ENCODE results near the gene DNAJB13. TPM values are rescaled to one million over a fixed set of nuclear protein-coding genes. Genes with fewer than 3 reads are reported as not detected.

DNAJB13 gene
- polyA plus RNA-seq, 6 donors from 2014 or later = 0.32 to 0.72 (median 0.37) TPM; not detected in 2

DNA sequence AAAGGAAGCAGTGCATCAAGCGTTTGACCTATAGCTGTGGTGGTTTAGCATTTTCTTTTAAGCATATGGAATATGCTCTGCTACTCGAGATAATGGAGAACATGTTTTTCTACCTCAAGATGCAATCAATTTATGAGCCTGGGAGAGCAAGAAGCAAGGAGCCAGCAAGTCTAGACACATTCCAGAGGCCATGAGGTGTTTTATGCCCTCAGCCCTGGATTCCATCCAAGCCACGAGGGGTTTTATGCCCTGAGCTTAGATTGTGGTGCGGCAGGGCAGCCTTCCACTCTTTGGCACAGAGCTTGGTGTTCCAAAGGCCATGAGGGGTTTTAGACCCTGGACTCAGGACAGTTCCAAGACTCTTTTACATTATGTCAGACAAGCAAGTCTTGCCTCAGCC lies 11.7 kb upstream of the DNAJB13 start:
- Mint-ChIP-seq H3K9me3 (peaks cover 2 to 12% (median 6%) of the 10 kb centered on the region in 7 donors), H3K4me3 (no peak overlapping the region), H3K36me3 (peaks cover 9 to 24% of the 10 kb centered on the region in 2 donors), H3K4me1 (no peaks in the 10 kb centered on the region), H3K27me3 (no peaks in the 10 kb centered on the region), H3K27ac (no peak overlapping the region)
- DNase-seq = no peak
- no peak for ATAC-seq (ENCODE audit: low read depth in 2 of 2)

GRCh38 chr11:73940801-73941570 lies 9.8 kb upstream of the DNAJB13 start:
- H3K4me3 Mint-ChIP-seq = no peak overlapping the region
- peaks cover 2 to 12% (median 6%) of the 10 kb centered on the region in 7 donors for H3K9me3 Mint-ChIP-seq
- H3K27ac Mint-ChIP-seq = peak overlapping the region in 1 of 6 donors; percentile 48
- DNase-seq (no peak), ATAC-seq (ENCODE audit: low read depth in 2 of 2) (no peak)
- peaks cover 5 to 19% of the 10 kb centered on the region in 2 donors for H3K36me3 Mint-ChIP-seq
- no peaks in the 10 kb centered on the region for H3K27me3 Mint-ChIP-seq
- no peaks in the 10 kb centered on the region for H3K4me1 Mint-ChIP-seq

DNA sequence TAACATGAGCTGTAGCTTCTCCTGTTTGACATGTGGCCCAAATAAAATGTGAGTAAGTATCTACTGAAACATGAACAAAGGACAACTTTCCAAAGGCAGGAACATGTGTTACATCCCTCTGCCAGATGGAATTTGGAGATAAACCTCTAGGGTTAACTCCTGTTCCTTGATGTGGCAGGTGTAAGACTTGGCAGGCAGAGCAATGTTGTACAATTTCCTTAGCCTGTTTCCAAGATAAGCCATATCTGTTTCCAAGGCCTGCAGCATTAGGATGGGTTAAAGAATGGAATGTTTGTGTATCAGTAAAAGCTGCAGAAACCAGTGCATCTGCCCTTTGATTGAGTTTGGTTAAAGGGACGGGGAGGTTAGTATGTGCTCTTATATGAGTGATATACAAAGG lies 8.8 kb upstream of the DNAJB13 start:
- no peak overlapping the region for H3K27ac Mint-ChIP-seq

DNA sequence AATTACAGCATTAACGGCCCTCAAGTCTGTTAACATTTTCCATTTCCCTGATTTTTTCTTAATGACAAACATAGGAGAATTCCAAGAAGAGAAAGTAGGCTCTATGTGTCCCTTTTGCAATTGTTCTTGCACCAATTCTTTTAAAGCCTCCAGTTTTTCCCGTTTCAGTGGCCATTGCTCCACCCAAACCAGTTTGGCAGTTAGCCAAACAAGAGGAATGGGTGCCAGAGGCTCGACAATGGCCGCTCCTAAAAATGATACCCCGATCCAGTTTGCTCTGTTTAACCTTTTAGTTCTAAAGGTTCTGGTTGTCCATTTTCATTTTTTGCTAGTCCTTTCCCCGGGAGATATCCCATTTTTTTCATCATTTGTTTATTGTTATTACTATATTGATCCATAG lies 6.7 kb upstream of the DNAJB13 start:
- ATAC-seq (ENCODE audit: low read depth in 2 of 2) (no peak), DNase-seq (no peak)
- Mint-ChIP-seq H3K27me3 (peaks cover 0 to 9% (median 0%) of the 10 kb centered on the region in 3 donors), H3K4me1 (no peaks in the 10 kb centered on the region), H3K9me3 (peaks cover 0 to 8% (median 3%) of the 10 kb centered on the region in 7 donors), H3K4me3 (no peak overlapping the region), H3K36me3 (peaks cover 5 to 10% of the 10 kb centered on the region in 2 donors), H3K27ac (peak overlapping the region in 1 of 6 donors; percentile 65)

More for the DNA sequence above, 8.8 kb upstream of the DNAJB13 start:
- peaks cover 2 to 12% (median 6%) of the 10 kb centered on the region in 7 donors for H3K9me3 Mint-ChIP-seq
- DNase-seq (no peak), ATAC-seq (ENCODE audit: low read depth in 2 of 2) (no peak)
- H3K36me3 Mint-ChIP-seq = peaks cover 5 to 19% of the 10 kb centered on the region in 2 donors
- peaks cover 0 to 6% (median 0%) of the 10 kb centered on the region in 3 donors for H3K27me3 Mint-ChIP-seq
- no peak overlapping the region for H3K4me3 Mint-ChIP-seq
- H3K4me1 Mint-ChIP-seq = no peaks in the 10 kb centered on the region

GRCh38 chr11:73944901-73945300 lies 5.9 kb upstream of the DNAJB13 start:
- H3K4me3 Mint-ChIP-seq = no peak overlapping the region
- H3K36me3 Mint-ChIP-seq = peaks cover 5 to 10% of the 10 kb centered on the region in 2 donors
- no peak for DNase-seq
- no peak overlapping the region for H3K27ac Mint-ChIP-seq
- no peaks in the 10 kb centered on the region for H3K4me1 Mint-ChIP-seq
- peaks cover 0 to 8% (median 3%) of the 10 kb centered on the region in 7 donors for H3K9me3 Mint-ChIP-seq
- ATAC-seq (ENCODE audit: low read depth in 2 of 2) = no peak
- peaks cover 0 to 9% (median 0%) of the 10 kb centered on the region in 3 donors for H3K27me3 Mint-ChIP-seq

DNA sequence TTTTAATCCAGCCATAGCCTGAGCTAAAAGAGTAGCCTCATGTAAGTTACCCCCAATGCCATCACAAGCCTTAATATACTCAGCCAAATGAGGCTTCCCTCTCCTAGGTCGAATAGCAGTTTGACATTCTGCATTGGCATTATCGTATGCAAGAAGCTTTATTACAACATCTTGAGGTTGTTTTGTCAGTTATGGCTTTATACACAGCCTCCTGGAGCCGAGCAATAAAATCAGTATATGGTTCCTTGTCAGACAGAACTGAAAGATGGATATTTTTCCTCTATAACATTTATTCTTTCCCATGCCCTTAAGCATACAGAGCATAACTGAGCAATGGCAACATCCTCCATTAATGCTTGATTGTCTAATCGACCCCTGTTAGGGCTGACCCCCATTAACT lies 5.4 kb upstream of the DNAJB13 start:
- Mint-ChIP-seq H3K36me3 (peaks cover 5 to 10% of the 10 kb centered on the region in 2 donors), H3K27me3 (peaks cover 0 to 9% (median 0%) of the 10 kb centered on the region in 3 donors), H3K4me3 (no peak overlapping the region), H3K9me3 (peaks cover 0 to 8% (median 3%) of the 10 kb centered on the region in 7 donors), H3K27ac (no peak overlapping the region), H3K4me1 (no peaks in the 10 kb centered on the region)
- DNase-seq = no peak
- no peak for ATAC-seq (ENCODE audit: low read depth in 2 of 2)

GRCh38 chr11:73946798-73947458 lies 3.9 kb upstream of the DNAJB13 start:
- DNase-seq (no peak), ATAC-seq (ENCODE audit: low read depth in 2 of 2) (no peak)
- no peaks in the 10 kb centered on the region for H3K4me1 Mint-ChIP-seq
- peaks cover 0 to under 1% of the 10 kb centered on the region in 2 donors for H3K36me3 Mint-ChIP-seq
- no peak overlapping the region for H3K4me3 Mint-ChIP-seq
- peak overlapping the region in 1 of 6 donors; percentile 16 for H3K27ac Mint-ChIP-seq
- H3K27me3 Mint-ChIP-seq = peaks cover 0 to 9% (median 0%) of the 10 kb centered on the region in 3 donors
- peaks cover 0 to 3% (median 0%) of the 10 kb centered on the region in 7 donors for H3K9me3 Mint-ChIP-seq

- DNase-seq (no peak), ATAC-seq (ENCODE audit: low read depth in 2 of 2) (no peak)
- no peak overlapping the region for H3K4me3 Mint-ChIP-seq
- peaks cover 0 to 9% (median 0%) of the 10 kb centered on the region in 3 donors for H3K27me3 Mint-ChIP-seq
- H3K4me1 Mint-ChIP-seq = no peaks in the 10 kb centered on the region
- H3K36me3 Mint-ChIP-seq = no peaks in the 10 kb centered on the region
- peak overlapping the region in 2 of 6 donors; percentile 4 to 6 for H3K27ac Mint-ChIP-seq
- peaks cover 0 to 3% (median 0%) of the 10 kb centered on the region in 7 donors for H3K9me3 Mint-ChIP-seq
Observed at GRCh38 chr11:73949246-73949645, 1.6 kb upstream of the DNAJB13 start.

DNA sequence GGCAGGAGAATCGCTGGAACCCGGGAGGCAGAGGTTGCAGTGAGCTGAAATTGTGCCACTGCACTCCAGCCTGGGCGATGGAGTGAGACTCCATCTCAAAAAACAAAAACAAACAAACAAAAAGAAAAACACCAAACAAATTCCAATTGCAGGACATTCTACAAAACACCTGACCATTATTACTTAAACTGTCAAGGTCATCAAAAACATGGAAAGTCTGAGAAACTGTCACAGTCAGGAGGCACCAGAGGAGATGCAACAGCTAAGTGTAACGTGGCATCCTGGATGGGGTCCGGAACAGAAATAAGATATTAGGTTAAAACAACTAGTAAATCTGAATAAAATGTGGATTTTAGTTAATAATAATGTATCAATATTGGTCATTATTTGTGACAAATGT lies 914 bp upstream of the DNAJB13 start:
- Mint-ChIP-seq H3K9me3 (peaks cover 0 to 3% (median 0%) of the 10 kb centered on the region in 7 donors), H3K36me3 (no peaks in the 10 kb centered on the region), H3K27me3 (peaks cover 0 to 9% (median 0%) of the 10 kb centered on the region in 3 donors), H3K4me3 (no peak overlapping the region), H3K4me1 (no peaks in the 10 kb centered on the region), H3K27ac (no peak overlapping the region)
- ATAC-seq (ENCODE audit: low read depth in 2 of 2) (no peak), DNase-seq (no peak)

GRCh38 chr11:73951797-73952196 lies 971 bp downstream of the DNAJB13 start:
- Mint-ChIP-seq H3K27ac (peak overlapping the region in 2 of 6 donors; percentile 22 to 80), H3K36me3 (no peaks in the 10 kb centered on the region), H3K4me1 (peaks cover 0 to 6% (median 0%) of the 10 kb centered on the region in 3 donors), H3K27me3 (peaks cover 0 to 16% (median 10%) of the 10 kb centered on the region in 3 donors), H3K9me3 (peaks cover 0 to under 1% (median 0%) of the 10 kb centered on the region in 7 donors), H3K4me3 (no peak overlapping the region)
- ATAC-seq (ENCODE audit: low read depth in 2 of 2) (no peak), DNase-seq (no peak)

GRCh38 chr11:73956876-73957653 lies 6.2 kb downstream of the DNAJB13 start:
- H3K4me1 Mint-ChIP-seq = peaks cover 0 to 7% (median 0%) of the 10 kb centered on the region in 3 donors
- H3K9me3 Mint-ChIP-seq = no peaks in the 10 kb centered on the region
- no peak overlapping the region for H3K27ac Mint-ChIP-seq
- peak in 1 of 2 donors; percentile 12 for ATAC-seq (ENCODE audit: low read depth in 2 of 2)
- peak overlapping the region in 4 of 8 donors; percentile 36 to 78 (median 68) for H3K4me3 Mint-ChIP-seq
- H3K27me3 Mint-ChIP-seq = peaks cover 6 to 25% (median 19%) of the 10 kb centered on the region in 3 donors
- no peaks in the 10 kb centered on the region for H3K36me3 Mint-ChIP-seq
- DNase-seq = no peak

GRCh38 chr11:73957654-73958361 lies 7.0 kb downstream of the DNAJB13 start:
- ATAC-seq (ENCODE audit: low read depth in 2 of 2) = peak in 1 of 2 donors; percentile 21
- no peak for DNase-seq
- peak overlapping the region in 1 of 6 donors; percentile 56 for H3K27ac Mint-ChIP-seq
- peak overlapping the region in 4 of 8 donors; percentile 36 to 78 (median 68) for H3K4me3 Mint-ChIP-seq
- peaks cover 0 to 7% (median 0%) of the 10 kb centered on the region in 3 donors for H3K4me1 Mint-ChIP-seq
- H3K9me3 Mint-ChIP-seq = no peaks in the 10 kb centered on the region
- H3K27me3 Mint-ChIP-seq = peaks cover 6 to 25% (median 19%) of the 10 kb centered on the region in 3 donors
- no peaks in the 10 kb centered on the region for H3K36me3 Mint-ChIP-seq
